DND-41 (cell line): ENCODE measurements around the gene CRYM.

Experiments
- CTCF ChIP-seq: IDR thresholded peaks from 2 replicates; pipeline ENCODE4 v1.5.1; 2012; ENCODE audit warnings: borderline replicate concordance, low read length, moderate library complexity, mild to moderate bottlenecking; ENCODE audit not compliant: poor library complexity, severe bottlenecking; ENCODE audit errors: extremely low read depth
- EZH2 ChIP-seq: IDR thresholded peaks from 3 replicates; pipeline ENCODE4 v1.6.1; 2012; ENCODE audit warnings: borderline replicate concordance, low read depth, mild to moderate bottlenecking, moderate library complexity, low read length, inconsistent platforms; ENCODE audit not compliant: severe bottlenecking

GRCh38 chr16:21263640-21264570 is 14.2 kb downstream of the CRYM start:
- TF ChIP-seq CTCF (no peak), EZH2 (no peak)
